ENCODE results near the gene GBP7. TPM values are rescaled to one million over a fixed set of nuclear protein-coding genes. Genes with fewer than 3 reads are reported as not detected.

The GBP7 gene
- total RNA-seq, 1 donor from 2014 or later, result not detected

GRCh38 chr1:89095737-89096136 lies 80.1 kb downstream of the GBP7 start:
- no peaks in the 10 kb centered on the region for H3K4me1 ChIP-seq (ENCODE audit: insufficient read depth, low read length)
- H3K4me3 Mint-ChIP-seq (ENCODE audit: unreplicated experiment), result no peak overlapping the region
- H4K20me1 ChIP-seq (ENCODE audit: insufficient read depth, low read length), result no peaks in the 10 kb centered on the region
- H2AFZ ChIP-seq (ENCODE audit: low read depth, low read length), result no peak overlapping the region
- no peak overlapping the region for H3K4me3 ChIP-seq (ENCODE audit: insufficient read depth, low read depth, low read length)
- H3K79me2 ChIP-seq (ENCODE audit: insufficient read depth, low read length), result no peaks in the 10 kb centered on the region
- no peaks in the 10 kb centered on the region for H3K4me1 Mint-ChIP-seq (ENCODE audit: low read depth, unreplicated experiment)
- no peaks in the 10 kb centered on the region for H3K36me3 Mint-ChIP-seq (ENCODE audit: low read depth, unreplicated experiment)
- no peak overlapping the region for H3K4me2 ChIP-seq (ENCODE audit: low read length)
- no peak for DNase-seq (ENCODE audit: low read depth)
- no peak overlapping the region for H3K27ac ChIP-seq (ENCODE audit: low read depth, low read length)
- no peaks in the 10 kb centered on the region for H3K27me3 Mint-ChIP-seq (ENCODE audit: low read depth, unreplicated experiment)
- H3K36me3 ChIP-seq (ENCODE audit: insufficient read depth, low read length), result no peaks in the 10 kb centered on the region
- H3K9ac ChIP-seq (ENCODE audit: low read length), result no peak overlapping the region
- TF ChIP-seq EZH2 (IDR thresholded peaks at IDR 0.05; ENCODE audit: insufficient read depth, low read length), result no peak
- TF ChIP-seq CTCF (IDR thresholded peaks at IDR 0.05; ENCODE audit: insufficient read depth, low read depth, low read length), result no peak
- FAIRE-seq, result no peak
- H3K27me3 ChIP-seq (ENCODE audit: insufficient read depth, low read length), result no peaks in the 10 kb centered on the region
- H3K9me3 ChIP-seq (ENCODE audit: insufficient read depth, low read depth, low read length), result no peaks in the 10 kb centered on the region
- no peak overlapping the region for H3K27ac Mint-ChIP-seq (ENCODE audit: unreplicated experiment)
- peaks cover 2% of the 10 kb centered on the region for H3K9me3 Mint-ChIP-seq (ENCODE audit: unreplicated experiment)

GRCh38 chr1:89089962-89090361 lies 85.8 kb downstream of the GBP7 start:
- H2AFZ ChIP-seq (ENCODE audit: low read depth, low read length), result no peak overlapping the region

More at GRCh38 chr1:89089962-89090361, 85.8 kb downstream of the GBP7 start:
- H3K9me3 ChIP-seq (ENCODE audit: insufficient read depth, low read depth, low read length), result no peaks in the 10 kb centered on the region
- H3K79me2 ChIP-seq (ENCODE audit: insufficient read depth, low read length), result no peaks in the 10 kb centered on the region
- no peak overlapping the region for H3K4me3 Mint-ChIP-seq (ENCODE audit: unreplicated experiment)
- H3K4me1 ChIP-seq (ENCODE audit: insufficient read depth, low read length), result no peaks in the 10 kb centered on the region
- H3K27ac Mint-ChIP-seq (ENCODE audit: unreplicated experiment), result no peak overlapping the region
- no peak overlapping the region for H3K27ac ChIP-seq (ENCODE audit: low read depth, low read length)
- TF ChIP-seq CTCF (IDR thresholded peaks at IDR 0.05; ENCODE audit: insufficient read depth, low read depth, low read length) (no peak), EZH2 (IDR thresholded peaks at IDR 0.05; ENCODE audit: insufficient read depth, low read length) (no peak)
- H4K20me1 ChIP-seq (ENCODE audit: insufficient read depth, low read length), result no peaks in the 10 kb centered on the region
- H3K9me3 Mint-ChIP-seq (ENCODE audit: unreplicated experiment), result no peaks in the 10 kb centered on the region
- no peaks in the 10 kb centered on the region for H3K27me3 Mint-ChIP-seq (ENCODE audit: low read depth, unreplicated experiment)
- no peak for DNase-seq (ENCODE audit: low read depth)
- H3K4me3 ChIP-seq (ENCODE audit: insufficient read depth, low read depth, low read length), result no peak overlapping the region
- no peak overlapping the region for H3K9ac ChIP-seq (ENCODE audit: low read length)
- H3K36me3 Mint-ChIP-seq (ENCODE audit: low read depth, unreplicated experiment), result no peaks in the 10 kb centered on the region
- no peaks in the 10 kb centered on the region for H3K27me3 ChIP-seq (ENCODE audit: insufficient read depth, low read length)
- no peaks in the 10 kb centered on the region for H3K36me3 ChIP-seq (ENCODE audit: insufficient read depth, low read length)
- no peak overlapping the region for H3K4me2 ChIP-seq (ENCODE audit: low read length)
- H3K4me1 Mint-ChIP-seq (ENCODE audit: low read depth, unreplicated experiment), result no peaks in the 10 kb centered on the region
- FAIRE-seq, result no peak

All from astrocyte (in vitro differentiated cells and primary cell).